ENCODE data around the gene POU3F3. TPM values are rescaled to one million over a fixed set of nuclear protein-coding genes. Genes with fewer than 3 reads are reported as not detected.

POU3F3 gene
- total and polyA plus RNA-seq, 2 of the 8 experiments (the other 6 are each of a cell fraction or from before 2014, with no cell fraction given) = 0.09 TPM; not detected in 1

- TF ChIP-seq CHD7 (IDR thresholded peaks at IDR 0.05; ENCODE audit: insufficient replicate concordance, low read length) (no peak), SIX5 (IDR thresholded peaks at IDR 0.05; ENCODE audit: low read depth, low read length) (no peak), CHD1 (IDR thresholded peaks at IDR 0.05; ENCODE audit: low read depth, low read length) (no peak), TAF1 (IDR thresholded peaks at IDR 0.05; ENCODE audit: low read depth, low read length) (no peak), JUN (IDR thresholded peaks at IDR 0.05; ENCODE audit: low read depth, low read length) (no peak), RNF2 (IDR thresholded peaks at IDR 0.05; ENCODE audit: borderline replicate concordance, low read depth, low read length, missing control alignments, poor library complexity, severe bottlenecking) (no peak), TAF7 (optimal IDR thresholded peaks at IDR 0.05; ENCODE audit: borderline replicate concordance, low read depth, low read length) (no peak)
Observed at GRCh38 chr2:104896446-104896845, 42.5 kb downstream of the POU3F3 start (continued).
